Stimulated activated CD8-positive, alpha-beta memory T cell treated with anti-CD3 and anti-CD28 coated beads, Interleukin-15, amount 100 ng/mL, for 1 hour (primary cell): ENCODE results near the gene LRRC71.

Source experiments
- DNase-seq: peaks from one replicate; pipeline ENCODE4 v3.0.0-alpha.2; 2020; ENCODE audit warnings: low read depth

LRRC71 gene

DNA sequence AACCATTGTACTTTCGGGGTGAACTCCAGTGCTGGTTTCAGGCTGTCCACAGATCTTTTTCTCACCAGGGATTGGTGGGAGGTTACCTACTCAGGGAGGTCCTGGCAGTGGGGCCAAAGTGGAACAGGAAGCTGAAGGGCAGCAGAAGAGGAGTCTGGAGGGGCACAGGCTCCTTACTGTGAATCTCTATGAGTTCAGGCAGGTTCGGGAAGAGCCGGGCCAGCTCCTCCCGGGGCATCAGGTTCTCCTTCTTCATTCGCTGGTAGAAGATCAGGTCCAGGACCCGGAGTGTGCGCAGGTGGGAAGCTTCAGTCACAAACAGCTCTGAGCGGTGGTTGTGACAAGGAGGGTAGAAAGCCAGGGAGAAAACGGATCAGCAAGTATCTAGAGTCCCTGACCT, 26.7 kb downstream of the LRRC71 start:
- DNase-seq = no peak

DNA sequence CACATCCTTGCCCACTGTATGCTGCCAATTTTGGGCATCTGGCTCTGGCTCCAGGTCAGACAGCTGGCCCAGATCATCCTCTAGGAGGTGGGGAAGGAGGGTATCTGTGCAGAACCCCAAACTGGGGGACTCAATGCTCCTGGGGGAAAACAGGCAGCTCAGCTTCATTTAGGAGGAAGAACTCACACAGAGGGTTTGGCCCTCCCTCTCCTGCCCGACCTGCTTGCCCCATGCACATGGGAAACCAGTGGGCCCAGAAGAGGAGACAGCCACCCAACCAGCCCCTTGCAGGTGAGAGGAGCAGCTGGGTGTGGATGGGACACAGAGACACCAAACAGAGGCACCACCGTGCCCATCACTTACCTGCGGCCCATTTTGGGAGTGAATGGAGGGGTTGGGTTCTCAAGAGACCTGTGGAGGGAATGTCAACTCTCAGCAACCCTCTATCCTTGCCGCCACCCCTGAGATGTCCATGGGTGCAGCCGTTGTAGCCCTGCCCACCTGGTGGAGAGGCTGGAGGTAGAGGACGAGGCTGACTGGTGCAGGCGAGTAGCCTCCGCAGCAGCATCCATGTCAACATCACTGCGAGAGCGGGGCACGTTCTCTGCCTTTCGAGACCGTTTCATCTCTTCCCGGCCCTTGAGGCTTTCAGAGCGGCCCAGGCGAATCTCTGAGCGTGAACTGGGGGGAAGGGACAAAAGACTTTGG, 27.5 kb downstream of the LRRC71 start:
- no peak for DNase-seq

DNA sequence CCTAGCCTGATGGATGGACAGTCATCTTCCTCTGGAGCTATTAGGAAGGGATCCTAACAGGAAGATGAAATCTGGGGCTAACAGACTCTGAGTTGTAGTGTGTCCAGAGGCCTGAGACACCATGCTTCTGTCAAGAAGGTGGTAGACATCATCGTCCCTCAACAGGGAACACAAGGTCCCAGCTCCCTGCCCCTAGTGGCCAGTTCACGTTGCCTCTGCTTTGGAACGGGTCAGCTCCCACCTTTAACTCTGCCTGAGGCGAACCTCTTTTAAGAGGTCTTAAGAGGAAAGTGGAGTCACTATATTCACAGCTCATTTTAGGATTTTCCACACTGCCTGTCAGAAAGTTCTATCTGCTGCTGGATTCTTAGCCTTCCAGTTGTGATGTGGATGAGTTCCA, 28.3 kb downstream of the LRRC71 start:
- DNase-seq = no peak

DNA sequence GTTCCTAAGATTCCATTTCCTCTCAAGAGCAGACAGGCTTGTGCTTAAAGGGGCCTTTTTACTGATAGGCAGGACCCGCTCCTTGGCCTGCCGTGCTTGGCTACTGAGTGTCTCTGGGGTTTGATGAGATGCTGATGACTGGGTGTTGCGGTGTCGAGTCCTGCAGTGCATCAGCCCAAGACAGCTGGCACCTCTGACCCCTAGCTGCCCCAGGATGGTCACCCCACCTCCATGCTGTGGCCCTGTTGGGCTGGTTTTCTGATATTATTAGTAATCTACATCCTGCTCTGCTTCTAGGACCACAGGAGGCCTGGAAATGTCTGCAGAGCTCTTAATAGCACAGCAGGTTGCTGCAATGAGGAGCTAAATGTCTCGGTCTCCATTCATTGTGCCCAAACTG, 28.7 kb downstream of the LRRC71 start:
- DNase-seq = no peak

DNA sequence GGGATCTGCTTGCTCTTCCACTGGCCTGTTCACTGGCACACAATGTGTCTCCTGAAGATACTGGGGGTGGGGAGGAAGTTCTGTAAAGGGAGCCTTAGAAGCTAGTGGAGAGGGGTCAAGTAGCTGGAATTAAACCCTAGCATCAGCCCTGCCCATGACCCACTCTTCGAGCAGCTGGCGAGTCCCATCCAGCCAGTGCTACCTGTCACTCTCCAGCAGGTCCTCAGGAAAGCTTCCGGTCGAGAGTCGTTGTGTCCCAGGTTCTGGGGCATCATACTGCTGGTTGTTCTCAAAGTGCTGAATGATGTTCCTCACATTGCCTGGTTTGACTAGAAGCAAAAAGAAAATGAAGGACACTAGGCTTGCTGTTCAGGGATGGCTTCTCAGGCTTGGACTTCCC, 30.9 kb downstream of the LRRC71 start:
- no peak for DNase-seq

DNA sequence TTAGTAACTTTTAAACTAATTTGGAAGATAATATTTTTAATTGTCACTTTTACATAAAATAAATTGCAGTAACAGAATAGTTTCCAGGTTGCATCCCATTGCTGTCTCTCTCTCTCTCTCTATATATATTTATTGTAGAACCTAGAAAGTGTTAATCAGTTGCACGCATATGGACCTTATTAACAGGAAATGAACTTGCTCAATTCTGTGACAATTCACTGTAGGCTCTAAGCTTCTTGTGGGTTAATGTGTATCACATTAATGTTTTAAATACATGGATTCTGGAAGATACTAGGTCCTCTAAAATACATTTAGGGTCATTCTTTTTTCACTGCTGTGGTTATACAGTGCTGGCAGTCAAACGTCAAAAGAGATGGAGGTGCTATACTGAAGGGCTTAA, 33.1 kb downstream of the LRRC71 start:
- DNase-seq = no peak

DNA sequence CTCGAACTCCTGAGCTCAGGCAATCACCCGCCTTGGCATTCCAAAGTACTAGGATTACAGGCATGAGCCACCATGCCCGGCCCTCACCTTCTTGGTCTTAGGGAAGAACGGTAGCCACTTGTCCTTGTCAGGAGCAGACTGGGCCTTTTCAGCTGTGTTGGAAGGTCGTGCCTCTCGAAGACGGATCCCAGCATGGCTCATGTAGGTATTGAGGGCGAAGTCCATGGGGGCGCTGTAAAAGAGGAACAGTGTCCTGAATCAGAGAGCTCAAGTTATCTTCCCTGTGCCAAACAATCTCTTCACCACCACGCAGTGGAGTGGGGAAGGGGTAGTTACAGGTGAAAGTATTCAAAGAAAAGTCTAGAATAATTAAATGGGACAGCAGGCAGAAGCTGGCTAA, 35.9 kb downstream of the LRRC71 start:
- DNase-seq = no peak

DNA sequence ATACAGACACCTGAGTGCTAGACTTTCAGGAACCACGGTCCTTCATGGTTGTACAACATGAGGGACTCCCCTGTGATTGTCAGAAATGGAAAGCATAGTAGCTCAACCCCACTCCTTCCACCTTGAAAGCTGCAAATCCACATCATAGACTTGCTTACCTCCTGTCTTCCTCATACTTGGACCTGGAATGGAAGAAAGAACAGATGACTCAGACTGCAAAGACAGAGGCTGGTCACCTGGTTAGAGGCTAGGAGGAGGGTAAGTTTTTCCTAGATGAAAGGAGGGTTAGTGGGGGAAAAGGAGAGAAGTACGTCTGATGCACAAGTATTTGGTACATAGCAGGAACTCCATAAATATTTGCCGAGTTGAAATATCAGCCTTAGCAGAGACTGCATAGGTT, 37.2 kb downstream of the LRRC71 start:
- DNase-seq = no peak

DNA sequence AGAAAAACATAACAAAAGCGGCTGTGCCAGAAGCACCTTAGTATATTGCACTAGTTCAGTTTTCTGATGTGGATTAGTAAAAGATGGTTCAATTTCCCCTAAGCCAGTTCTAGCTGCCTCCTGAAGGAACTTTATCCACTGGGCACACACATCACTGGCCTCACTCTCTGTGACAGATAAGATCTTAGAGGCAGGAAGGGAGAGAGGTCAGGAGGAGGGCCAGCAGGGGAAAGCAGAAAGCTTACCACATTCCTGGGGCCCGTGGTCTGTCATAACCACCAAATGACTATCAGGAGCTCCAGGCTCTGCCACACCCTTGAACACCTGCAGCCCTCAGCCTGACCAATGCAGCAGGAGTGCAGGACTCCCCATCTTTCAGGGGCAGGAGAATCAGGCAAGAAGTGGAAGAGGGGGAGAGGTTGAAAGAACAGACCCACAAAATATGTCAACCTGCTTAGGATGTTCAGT, 37.8 kb downstream of the LRRC71 start:
- no peak for DNase-seq

DNA sequence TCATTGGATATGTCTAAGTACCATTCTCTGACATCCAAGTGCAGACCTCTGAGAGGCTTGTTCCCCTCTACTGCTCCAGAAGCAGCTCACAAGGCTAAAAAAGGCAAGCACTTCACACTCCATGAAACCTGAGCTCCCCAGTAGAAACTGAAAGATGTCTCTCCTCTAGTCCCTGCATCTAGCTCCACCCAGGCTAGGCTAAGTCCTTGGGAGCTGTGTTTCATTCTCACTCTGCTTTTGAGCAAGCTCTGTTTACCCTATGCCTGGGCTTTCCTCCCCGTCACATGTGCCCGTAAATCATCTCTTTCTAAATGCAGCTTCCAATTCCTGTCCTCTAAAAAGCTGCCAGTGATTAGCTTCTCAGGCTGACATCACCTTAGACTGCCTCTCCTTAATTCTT, 39.0 kb downstream of the LRRC71 start:
- no peak for DNase-seq

DNA sequence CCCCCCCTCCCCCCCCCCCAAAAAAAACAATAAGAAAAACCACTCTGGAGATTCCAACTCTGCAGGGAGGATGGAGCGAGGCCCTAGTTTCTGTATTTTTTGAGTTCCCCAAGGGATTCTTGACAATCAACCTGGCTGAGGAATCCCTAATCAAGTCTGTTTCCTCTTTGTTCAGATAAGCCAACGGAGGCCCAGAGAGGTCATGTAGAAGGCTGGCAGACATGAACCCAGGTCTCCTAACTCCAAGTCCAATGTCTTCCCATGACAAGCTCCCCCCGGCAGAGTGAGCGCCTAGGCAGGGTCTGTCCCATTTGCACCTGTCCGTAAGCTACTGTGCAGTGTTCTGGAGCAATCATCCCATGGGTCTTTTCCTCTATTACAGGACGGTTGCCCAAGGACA, 39.5 kb downstream of the LRRC71 start:
- no peak for DNase-seq

DNA sequence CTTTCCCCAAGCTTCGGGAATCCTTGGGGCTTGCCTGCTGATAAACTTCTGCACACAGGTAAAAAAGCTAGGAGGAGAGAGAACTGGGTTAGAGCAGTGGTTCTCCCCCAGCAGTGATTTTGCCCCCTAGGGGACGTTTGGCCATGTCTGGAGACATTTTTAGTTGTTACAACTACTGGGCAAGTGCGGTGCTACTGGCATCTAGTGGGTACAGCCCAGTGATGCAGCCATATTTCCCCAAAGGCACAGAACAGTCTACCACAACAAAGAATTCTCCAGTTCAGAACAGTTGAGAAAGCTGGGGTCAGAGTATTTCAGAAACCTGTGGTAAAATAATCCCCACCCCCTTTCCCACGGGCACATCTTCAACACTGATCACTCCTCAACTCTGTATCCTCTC, 41.3 kb downstream of the LRRC71 start:
- no peak for DNase-seq

DNA sequence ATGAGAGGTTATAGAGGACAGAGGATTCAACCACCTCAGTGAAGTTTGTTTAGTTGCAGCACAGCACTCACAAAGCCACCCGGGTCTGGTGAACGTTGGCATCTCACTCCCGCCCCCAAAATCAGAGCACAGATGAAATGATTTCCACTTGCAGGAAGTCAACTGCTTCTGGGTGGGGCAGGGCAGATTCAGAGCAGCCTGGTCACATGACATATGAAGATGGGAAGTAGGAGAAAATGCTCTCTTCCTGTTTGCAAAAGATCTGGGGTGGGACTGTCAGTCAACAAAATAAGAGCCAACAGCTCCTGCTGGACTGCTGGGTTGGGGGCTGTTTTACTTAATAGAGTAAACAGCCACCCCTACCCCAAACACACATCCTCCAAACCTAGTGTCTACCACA, 43.2 kb downstream of the LRRC71 start:
- DNase-seq = no peak

DNA sequence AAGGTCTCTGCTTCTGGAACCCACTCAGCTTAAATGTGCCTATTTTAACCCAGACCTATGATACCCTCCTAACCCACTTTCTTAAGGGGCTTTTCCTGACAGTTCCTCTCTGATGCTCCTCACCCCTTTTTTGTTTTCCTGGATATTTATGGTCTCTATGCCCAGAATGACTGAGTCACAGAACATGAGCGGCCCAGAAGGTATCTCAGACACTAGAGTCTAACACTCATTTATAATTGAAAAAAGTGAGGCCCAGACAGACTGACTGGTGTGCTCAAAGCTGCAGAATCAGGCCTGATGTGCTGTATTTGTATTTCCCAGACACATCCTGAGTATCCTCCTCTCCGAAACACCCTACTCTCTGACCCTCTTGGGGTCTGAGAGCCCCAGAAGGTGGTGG, 44.0 kb downstream of the LRRC71 start:
- no peak for DNase-seq

DNA sequence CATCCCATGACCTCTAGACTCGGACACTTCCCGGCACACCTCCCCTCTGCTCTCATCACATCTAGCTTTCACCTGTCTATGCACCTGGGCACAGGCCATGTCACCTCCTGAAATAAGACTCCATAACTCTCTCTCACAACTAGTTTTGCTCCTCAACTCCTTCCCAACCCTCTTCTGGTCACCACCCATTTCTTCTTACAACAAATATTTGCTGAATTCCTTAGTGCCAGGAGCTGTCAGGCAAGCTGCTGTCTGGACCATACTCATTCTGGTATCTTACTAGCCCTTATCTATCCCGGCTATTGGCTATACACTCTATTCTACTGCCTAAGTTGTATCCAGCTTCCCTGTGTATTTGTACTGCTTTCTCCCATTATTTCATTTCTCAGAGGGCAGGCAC, 49.1 kb downstream of the LRRC71 start:
- no peak for DNase-seq

DNA sequence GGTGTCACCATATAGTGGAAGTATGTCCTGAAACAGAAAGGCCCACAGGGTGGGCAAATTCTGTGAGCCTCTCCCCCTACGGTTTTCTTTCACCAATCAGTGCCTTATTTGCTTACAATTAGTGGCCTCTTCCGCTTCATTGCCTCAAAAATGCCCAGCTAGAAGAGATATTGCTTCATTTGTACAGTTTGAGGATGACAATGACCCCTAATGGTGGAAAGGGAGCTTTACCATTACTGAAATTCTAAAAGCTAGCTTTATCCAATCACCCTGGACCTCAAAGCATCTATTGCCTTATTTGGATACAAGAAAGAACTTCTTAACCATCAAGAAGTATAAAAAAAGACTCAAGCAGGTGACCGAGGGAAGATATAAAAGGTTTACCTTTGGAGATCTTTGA, 49.6 kb downstream of the LRRC71 start:
- no peak for DNase-seq

DNA sequence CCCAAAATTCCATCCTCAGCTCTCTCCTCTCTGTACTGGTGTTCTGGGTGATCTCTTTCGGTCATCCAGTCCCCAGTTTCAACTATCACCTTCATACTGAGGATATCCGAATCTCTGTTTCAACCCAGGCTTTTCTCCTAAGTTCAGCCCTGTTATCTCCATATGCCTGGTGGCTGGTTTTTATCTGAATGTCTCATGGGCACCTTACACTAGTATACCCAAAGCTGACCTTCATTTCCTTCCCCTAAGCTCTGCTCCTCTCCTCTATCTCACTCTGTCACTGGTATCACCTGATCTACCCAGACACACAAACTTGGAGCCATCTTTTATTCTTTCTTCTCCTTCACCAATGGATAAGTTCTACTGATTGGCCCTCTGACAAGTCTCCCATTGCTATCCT, 53.0 kb downstream of the LRRC71 start:
- DNase-seq = no peak

DNA sequence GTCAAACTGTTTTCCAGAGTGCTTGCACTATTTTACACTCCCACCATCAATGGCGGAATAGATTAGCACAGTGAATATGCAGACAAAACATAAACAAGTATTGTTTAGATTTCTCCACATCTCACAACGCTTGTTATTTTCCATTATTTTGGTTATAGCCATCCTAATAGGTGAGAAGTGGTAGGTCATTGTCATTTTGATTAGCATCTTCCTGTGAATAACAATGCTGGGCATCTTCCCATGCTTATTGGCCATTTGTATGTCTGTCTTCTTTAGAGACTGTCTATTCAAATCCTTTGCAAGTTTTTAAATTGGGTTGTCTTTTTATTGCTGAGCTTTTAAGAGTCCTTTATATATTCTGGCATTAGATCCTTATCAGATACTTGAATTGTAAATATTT, 54.7 kb downstream of the LRRC71 start:
- no peak for DNase-seq

DNA sequence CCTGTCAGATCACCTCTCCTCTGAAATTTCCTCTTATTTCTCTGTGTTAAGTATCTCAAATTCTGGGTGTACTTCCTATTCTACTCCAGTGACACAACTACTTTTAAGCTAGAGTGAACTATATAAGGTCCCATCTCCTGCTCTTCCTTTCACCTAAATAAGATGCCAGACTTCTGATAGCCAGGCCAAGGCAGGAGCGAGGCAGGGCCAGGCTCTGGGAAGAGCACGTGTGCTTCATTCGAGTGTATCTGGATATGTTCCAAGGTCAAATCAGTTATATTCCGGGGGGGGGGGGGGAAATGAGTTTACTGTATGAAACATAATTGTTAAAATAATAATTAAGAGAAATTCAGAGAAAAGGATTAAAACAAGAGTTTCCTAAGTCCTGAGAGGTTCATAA, 60.1 kb downstream of the LRRC71 start:
- no peak for DNase-seq
